ENCODE data around the gene GRK5. TPM values are rescaled to one million over a fixed set of nuclear protein-coding genes. Genes with fewer than 3 reads are reported as not detected.
A peak's percentile ranks its signal among the peaks of the same experiment; 100 is the strongest.

Gene GRK5
- total RNA-seq, 1 experiment from 2014 or later, result 1.2 TPM

DNA sequence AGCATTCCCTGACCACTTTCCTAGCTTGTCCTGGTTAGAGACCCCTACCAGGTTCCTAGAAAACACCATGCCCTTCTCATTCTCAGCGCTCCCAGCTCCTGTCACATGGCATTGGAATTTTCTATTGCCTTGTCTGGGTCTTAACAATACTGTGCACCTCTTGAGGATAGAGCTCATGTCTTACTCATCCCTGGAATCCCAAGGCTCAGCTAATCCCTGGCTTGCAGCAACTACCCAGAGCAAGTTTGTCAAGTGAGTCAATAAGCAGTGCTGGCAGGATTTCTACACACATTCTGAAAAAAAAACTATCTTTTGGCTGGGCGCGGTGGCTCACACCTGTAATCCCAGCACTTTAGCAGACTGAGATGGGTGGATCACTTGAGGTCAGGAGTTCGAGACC lies 17.0 kb upstream of the GRK5 start:
- Histone ChIP-seq H4K8ac (replicated peaks; ENCODE audit: insufficient read length, low read depth, low read length) (no peak overlapping the region), H4K5ac (ENCODE audit: insufficient read length, low read depth, low read length) (no peak overlapping the region), H2AK5ac (ENCODE audit: insufficient read length, low read length) (no peak overlapping the region), H3T11ph (ENCODE audit: low read length) (no peak overlapping the region), H3K56ac (ENCODE audit: insufficient read length, low read depth, low read length) (no peak overlapping the region), H2BK120ac (ENCODE audit: low read depth, low read length, poor library complexity, severe bottlenecking) (no peak overlapping the region), H3K79me1 (ENCODE audit: insufficient read depth, low read depth, low read length, poor library complexity, severe bottlenecking) (no peaks in the 10 kb centered on the region), H3K23ac (ENCODE audit: insufficient read length, low read depth, low read length) (no peak overlapping the region), H4K20me1 (ENCODE audit: control insufficient read depth, insufficient read depth, insufficient read length) (no peaks in the 10 kb centered on the region), H3K14ac (ENCODE audit: insufficient read depth, low read length) (no peak overlapping the region), H2BK20ac (ENCODE audit: low read depth, low read length, poor library complexity, severe bottlenecking) (no peak overlapping the region), H3K4me1 (ENCODE audit: insufficient read depth, low read length) (no peaks in the 10 kb centered on the region), H2BK15ac (ENCODE audit: low read depth, low read length) (no peak overlapping the region), H3K9me3 (ENCODE audit: control insufficient read depth, low read depth, low read length) (no peaks in the 10 kb centered on the region), H3K23me2 (ENCODE audit: insufficient read length, low read depth, low read length, poor library complexity, severe bottlenecking) (no peaks in the 10 kb centered on the region), H3K79me2 (ENCODE audit: insufficient read depth, low read length) (no peaks in the 10 kb centered on the region), H2AFZ (ENCODE audit: low read length) (no peak overlapping the region), H3K27ac (ENCODE audit: insufficient read length, low read depth, low read length) (no peak overlapping the region), H3K4me2 (ENCODE audit: insufficient read depth, insufficient read length, low read length) (no peak overlapping the region), H4K91ac (ENCODE audit: insufficient read length, low read depth, low read length) (no peak overlapping the region), H2BK5ac (ENCODE audit: insufficient read length, low read length) (no peak overlapping the region), H2BK12ac (ENCODE audit: insufficient read length, low read depth, low read length) (no peak overlapping the region), H3K4ac (ENCODE audit: low read depth, low read length) (no peak overlapping the region), H3K27me3 (ENCODE audit: insufficient read depth, low read length) (no peaks in the 10 kb centered on the region; the same call in 1 of the 2 replicates), H3K9ac (ENCODE audit: extremely low read depth, insufficient read length, low read length) (no peak overlapping the region), H3K18ac (ENCODE audit: insufficient read length, low read depth, low read length) (no peak overlapping the region)
- H3K9me3 Mint-ChIP-seq, result no peaks in the 10 kb centered on the region
- no peak for DNase-seq
- no peak overlapping the region for H3K4me3 Mint-ChIP-seq
- no CpG with 5 or more reads among the region's 4 CpGs for WGBS (ENCODE audit: extremely low coverage, insufficient read length, low lambda C conversion rate)
- peaks cover 13% of the 10 kb centered on the region for H3K27me3 Mint-ChIP-seq (ENCODE audit: low read depth)
- H3K4me1 Mint-ChIP-seq, result peaks cover 2 to 7% of the 10 kb centered on the region in 2 experiments; a peak in 2 of 4 replicates
- no peaks in the 10 kb centered on the region for H3K36me3 Mint-ChIP-seq (ENCODE audit: insufficient read depth in 1 of 3, low read depth in 3 of 3)
- TF ChIP-seq, protein P1, sequence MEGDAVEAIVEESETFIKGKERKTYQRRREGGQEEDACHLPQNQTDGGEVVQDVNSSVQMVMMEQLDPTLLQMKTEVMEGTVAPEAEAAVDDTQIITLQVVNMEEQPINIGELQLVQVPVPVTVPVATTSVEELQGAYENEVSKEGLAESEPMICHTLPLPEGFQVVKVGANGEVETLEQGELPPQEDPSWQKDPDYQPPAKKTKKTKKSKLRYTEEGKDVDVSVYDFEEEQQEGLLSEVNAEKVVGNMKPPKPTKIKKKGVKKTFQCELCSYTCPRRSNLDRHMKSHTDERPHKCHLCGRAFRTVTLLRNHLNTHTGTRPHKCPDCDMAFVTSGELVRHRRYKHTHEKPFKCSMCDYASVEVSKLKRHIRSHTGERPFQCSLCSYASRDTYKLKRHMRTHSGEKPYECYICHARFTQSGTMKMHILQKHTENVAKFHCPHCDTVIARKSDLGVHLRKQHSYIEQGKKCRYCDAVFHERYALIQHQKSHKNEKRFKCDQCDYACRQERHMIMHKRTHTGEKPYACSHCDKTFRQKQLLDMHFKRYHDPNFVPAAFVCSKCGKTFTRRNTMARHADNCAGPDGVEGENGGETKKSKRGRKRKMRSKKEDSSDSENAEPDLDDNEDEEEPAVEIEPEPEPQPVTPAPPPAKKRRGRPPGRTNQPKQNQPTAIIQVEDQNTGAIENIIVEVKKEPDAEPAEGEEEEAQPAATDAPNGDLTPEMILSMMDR (conservative IDR thresholded peaks at IDR 0.05), result no peak
- H3K27ac Mint-ChIP-seq, result peak overlapping the region in 1 of 3 experiments; percentile 13; a peak in 1 of 7 replicates

Measured in H9 (cell line).